Astrocyte (in vitro differentiated cells and primary cell): Measurements from ENCODE around the gene PCSK4. TPM values are rescaled to one million over a fixed set of nuclear protein-coding genes. Genes with fewer than 3 reads are reported as not detected.
A peak's percentile ranks its signal among the peaks of the same experiment; 100 is the strongest.

Experiments
- DNase-seq: peaks from one replicate; pipeline ENCODE4 v3.0.0-alpha.2; 2010; ENCODE audit warnings: low read depth
- FAIRE-seq: peaks from 2 replicates; lab custom pipeline; 2011; peaks lifted over from hg19 to GRCh38; lab: Jason Lieb, UNC
- H2AFZ ChIP-seq: 2 replicates; pipeline ENCODE4 v1.6.0; 2012; ENCODE audit warnings: low read depth, low read length, inconsistent platforms
- H3K27ac ChIP-seq: 2 replicates; pipeline ENCODE4 v1.5.1; 2011; ENCODE audit warnings: low read depth, low read length, inconsistent platforms
- H3K27me3 ChIP-seq: 2 replicates; pipeline ENCODE4 v1.6.0; 2011; ENCODE audit warnings: low read length, inconsistent platforms; ENCODE audit not compliant: insufficient read depth
- H3K36me3 ChIP-seq: 2 replicates; pipeline ENCODE4 v1.5.1; 2011; ENCODE audit warnings: low read length, inconsistent platforms; ENCODE audit not compliant: insufficient read depth
- H3K4me1 ChIP-seq: 2 replicates; pipeline ENCODE4 v1.5.1; 2011; ENCODE audit warnings: low read length, inconsistent platforms; ENCODE audit not compliant: insufficient read depth
- H3K4me2 ChIP-seq: 2 replicates; pipeline ENCODE4 v1.6.0; 2012; ENCODE audit warnings: low read length, inconsistent platforms
- H3K4me3 ChIP-seq: 2 replicates; pipeline ENCODE4 v1.5.1; 2011; ENCODE audit warnings: low read depth, mild to moderate bottlenecking, low read length, inconsistent platforms; ENCODE audit not compliant: insufficient read depth
- H3K79me2 ChIP-seq: 2 replicates; pipeline ENCODE4 v1.6.0; 2012; ENCODE audit warnings: mild to moderate bottlenecking, low read length, inconsistent platforms; ENCODE audit not compliant: insufficient read depth
- H3K9ac ChIP-seq: 2 replicates; pipeline ENCODE4 v1.6.0; 2012; ENCODE audit warnings: mild to moderate bottlenecking, low read length, inconsistent platforms
- H3K9me3 ChIP-seq: 2 replicates; pipeline ENCODE4 v1.5.1; 2012; ENCODE audit warnings: low read depth, mild to moderate bottlenecking, low read length, inconsistent platforms; ENCODE audit not compliant: insufficient read depth
- H4K20me1 ChIP-seq: 2 replicates; pipeline ENCODE4 v1.6.0; 2012; ENCODE audit warnings: low read length, inconsistent platforms; ENCODE audit not compliant: insufficient read depth
- H3K27ac Mint-ChIP-seq: one replicate; pipeline ENCODE4 v1.8.0; 2021; ENCODE audit warnings: mild to moderate bottlenecking, mixed read lengths; ENCODE audit not compliant: unreplicated experiment
- H3K27me3 Mint-ChIP-seq: one replicate; pipeline ENCODE4 v1.8.0; 2021; ENCODE audit warnings: low read depth, mixed read lengths; ENCODE audit not compliant: unreplicated experiment
- H3K36me3 Mint-ChIP-seq: one replicate; pipeline ENCODE4 v1.8.0; 2021; ENCODE audit warnings: low read depth, mixed read lengths; ENCODE audit not compliant: unreplicated experiment
- H3K4me1 Mint-ChIP-seq: one replicate; pipeline ENCODE4 v1.8.0; 2021; ENCODE audit warnings: low read depth, mixed read lengths; ENCODE audit not compliant: unreplicated experiment
- H3K4me3 Mint-ChIP-seq: one replicate; pipeline ENCODE4 v1.8.0; 2021; ENCODE audit warnings: mild to moderate bottlenecking, moderate library complexity, mixed read lengths; ENCODE audit not compliant: unreplicated experiment
- H3K9me3 Mint-ChIP-seq: one replicate; pipeline ENCODE4 v1.8.0; 2021; ENCODE audit warnings: mild to moderate bottlenecking, mixed read lengths; ENCODE audit not compliant: unreplicated experiment
- CTCF ChIP-seq: IDR thresholded peaks from 2 replicates; pipeline ENCODE4 v1.5.1; 2011; ENCODE audit warnings: low read depth, mild to moderate bottlenecking, inconsistent platforms, low read length, moderate library complexity; ENCODE audit not compliant: insufficient read depth
- EZH2 ChIP-seq: IDR thresholded peaks from 2 replicates; pipeline ENCODE4 v1.6.1; 2012; ENCODE audit warnings: mild to moderate bottlenecking, low read length, inconsistent platforms; ENCODE audit not compliant: insufficient read depth
- total RNA-seq: library from RNA; stranded (reverse); gene quantifications from 2 replicates; pipeline ENCODE4 v1.2.1, GENCODE V29; 2021

Gene PCSK4
- total RNA-seq, 1 donor from 2014 or later: 2.7 TPM

- H3K4me3 ChIP-seq: no peak overlapping the region
- H3K27me3 Mint-ChIP-seq: peaks cover 15% of the 10 kb centered on the region
- no peak overlapping the region for H3K9ac ChIP-seq
- no peak for DNase-seq
- no peaks in the 10 kb centered on the region for H4K20me1 ChIP-seq
- H3K27ac ChIP-seq: no peak overlapping the region
- H3K79me2 ChIP-seq: no peaks in the 10 kb centered on the region
- H3K4me1 Mint-ChIP-seq: peaks cover 3% of the 10 kb centered on the region
- peaks cover 5% of the 10 kb centered on the region for H3K27me3 ChIP-seq
- H3K9me3 Mint-ChIP-seq: no peaks in the 10 kb centered on the region
- H3K4me3 Mint-ChIP-seq: no peak overlapping the region
- no peak overlapping the region for H3K4me2 ChIP-seq
- TF ChIP-seq EZH2 (no peak), CTCF (no peak)
- H3K36me3 Mint-ChIP-seq: no peaks in the 10 kb centered on the region
- H3K36me3 ChIP-seq: no peaks in the 10 kb centered on the region
- no peak for FAIRE-seq
- peak overlapping the region; percentile 4 for H3K27ac Mint-ChIP-seq
- peaks cover 6% of the 10 kb centered on the region for H3K4me1 ChIP-seq
- H2AFZ ChIP-seq: no peak overlapping the region
- no peaks in the 10 kb centered on the region for H3K9me3 ChIP-seq
Measured at GRCh38 chr19:1495799-1496713, 5.9 kb upstream of the PCSK4 start.

- Mint-ChIP-seq H3K9me3 (no peaks in the 10 kb centered on the region), H3K27me3 (peaks cover 15% of the 10 kb centered on the region), H3K27ac (no peak overlapping the region), H3K4me1 (peaks cover 3% of the 10 kb centered on the region), H3K36me3 (peaks cover 2% of the 10 kb centered on the region), H3K4me3 (no peak overlapping the region)
- Histone ChIP-seq H3K4me2 (no peak overlapping the region), H3K9me3 (no peaks in the 10 kb centered on the region), H2AFZ (no peak overlapping the region), H4K20me1 (no peaks in the 10 kb centered on the region), H3K4me3 (no peak overlapping the region), H3K4me1 (peaks cover 8% of the 10 kb centered on the region), H3K27ac (no peak overlapping the region), H3K27me3 (peaks cover 5% of the 10 kb centered on the region), H3K9ac (no peak overlapping the region), H3K79me2 (no peaks in the 10 kb centered on the region), H3K36me3 (no peaks in the 10 kb centered on the region)
- DNase-seq (no peak), FAIRE-seq (no peak)
- TF ChIP-seq EZH2 (no peak), CTCF (no peak)
Measured at GRCh38 chr19:1495051-1495798, 5.1 kb upstream of the PCSK4 start.
